NCI-H82 treated with DMSO at 0.1 percent for 48 hours (cell line): ENCODE results near the gene MRPL55.

Experiments used
- DNase-seq: peaks from one replicate; lab custom pipeline; 2025; ENCODE audit not compliant: unreplicated experiment; lab: John Stamatoyannopoulos, UW

The MRPL55 gene

GRCh38 chr1:228073857-228074545 is 35.1 kb downstream of the MRPL55 start:
- no peak for DNase-seq

GRCh38 chr1:228073061-228073856 is 35.8 kb downstream of the MRPL55 start:
- no peak for DNase-seq

GRCh38 chr1:228072658-228073043 is 36.4 kb downstream of the MRPL55 start:
- DNase-seq = no peak

- DNase-seq = no peak
Observed at GRCh38 chr1:228071839-228072657, 37.1 kb downstream of the MRPL55 start.

- DNase-seq = no peak
Observed at GRCh38 chr1:228070851-228071250, 38.2 kb downstream of the MRPL55 start.

- no peak for DNase-seq
Observed at GRCh38 chr1:228070173-228070572, 38.9 kb downstream of the MRPL55 start.

- no peak for DNase-seq
Observed at GRCh38 chr1:228068359-228068758, 40.7 kb downstream of the MRPL55 start.

GRCh38 chr1:228066891-228067654 is 42.0 kb downstream of the MRPL55 start:
- no peak for DNase-seq

- no peak for DNase-seq
Observed at GRCh38 chr1:228066416-228066815, 42.7 kb downstream of the MRPL55 start.

- no peak for DNase-seq
Observed at GRCh38 chr1:228065543-228066347, 43.4 kb downstream of the MRPL55 start.

- DNase-seq = no peak
Observed at GRCh38 chr1:228064741-228065542, 44.2 kb downstream of the MRPL55 start.

- DNase-seq = no peak
Observed at GRCh38 chr1:228064296-228064695, 44.8 kb downstream of the MRPL55 start.

- no peak for DNase-seq
Observed at GRCh38 chr1:228063251-228064191, 45.6 kb downstream of the MRPL55 start.

GRCh38 chr1:228062812-228063211 is 46.3 kb downstream of the MRPL55 start:
- no peak for DNase-seq

- no peak for DNase-seq
Observed at GRCh38 chr1:228062085-228062791, 46.9 kb downstream of the MRPL55 start.

GRCh38 chr1:228061411-228062084 is 47.6 kb downstream of the MRPL55 start:
- no peak for DNase-seq
